BJ (cell line): ENCODE data around the gene FEV. TPM values are rescaled to one million over a fixed set of nuclear protein-coding genes. Genes with fewer than 3 reads are reported as not detected.

ENCODE experiments used
- CTCF ChIA-PET: fragments of 350-600 bp; formaldehyde crosslinking; extraction: SDS; loops from one replicate; lab custom pipeline; 2021; ENCODE audit warnings: antibody characterized with exemption, inconsistent platforms; lab: Yijun Ruan, JAX
- POLR2A ChIA-PET: fragments of 300-600 bp; sonication (Branson Sonifier 250); formaldehyde crosslinking; extraction: SDS; loops from one replicate; lab custom pipeline; 2021; ENCODE audit warnings: antibody characterized with exemption; lab: Charles Lee
- DNase-seq: peaks from one replicate; pipeline ENCODE4 v3.0.0-alpha.2; 2011; ENCODE audit warnings: low read depth
- H3K27me3 ChIP-seq: 2 replicates; pipeline ENCODE4 v1.6.0; 2011; ENCODE audit warnings: low read length; ENCODE audit not compliant: control insufficient read depth, insufficient read depth
- H3K36me3 ChIP-seq: 2 replicates; pipeline ENCODE4 v1.5.1; 2011; ENCODE audit warnings: low read length; ENCODE audit not compliant: control insufficient read depth, insufficient read depth
- H3K4me3 ChIP-seq: 2 replicates; pipeline ENCODE4 v1.5.1; 2011; ENCODE audit warnings: low read depth, mild to moderate bottlenecking, control low read depth, low read length
- CTCF ChIP-seq: IDR thresholded peaks from 2 replicates; pipeline ENCODE4 v1.5.1; 2011; ENCODE audit warnings: low read depth, mild to moderate bottlenecking, control low read depth, inconsistent platforms, low read length, moderate library complexity; ENCODE audit not compliant: insufficient read depth
- polyA plus RNA-seq: library from polyadenylated mRNA; depleted of rRNA; stranded (reverse); fragments of >200 nt; gene quantifications from 2 replicates; pipeline ENCODE4 v1.2.3, GENCODE V29; 2011

Gene FEV
- polyA plus RNA-seq, 1 experiment: not detected

GRCh38 chr2:219001100-219001576 is 16.2 kb upstream of the FEV start:
- ChIA-PET POLR2A (no interaction called here), CTCF (interaction anchor here (0.7 to 1.9 kb wide), 5 partner anchors 9 to 57 kb away, joined by 3 to 7 read pairs (median 3); no protein-coding TSS in a partner anchor)
- DNase-seq: no peak
- H3K4me3 ChIP-seq: no peak overlapping the region
- TF ChIP-seq CTCF: no peak
- H3K36me3 ChIP-seq: no peaks in the 10 kb centered on the region
- H3K27me3 ChIP-seq: peaks cover 63% of the 10 kb centered on the region

- CTCF ChIA-PET: interaction anchor here (1.9 kb wide), 1 partner anchor 18 kb away, joined by 7 read pairs; no protein-coding TSS in a partner anchor
- Histone ChIP-seq H3K4me3 (no peak overlapping the region), H3K27me3 (peaks cover 65% of the 10 kb centered on the region), H3K36me3 (no peaks in the 10 kb centered on the region)
- POLR2A ChIA-PET: no interaction called here
- DNase-seq: no peak
- TF ChIP-seq CTCF: no peak
These were observed 15.6 kb upstream of the FEV start for GRCh38 chr2:219000569-219000960.

GRCh38 chr2:218999881-219000568 is 15.0 kb upstream of the FEV start:
- peaks cover 67% of the 10 kb centered on the region for H3K27me3 ChIP-seq
- no peaks in the 10 kb centered on the region for H3K36me3 ChIP-seq
- H3K4me3 ChIP-seq: no peak overlapping the region
- DNase-seq: no peak
- POLR2A ChIA-PET: no interaction called here
- CTCF ChIA-PET: no interaction called here
- no peak for TF ChIP-seq CTCF

GRCh38 chr2:218999021-218999880 is 14.3 kb upstream of the FEV start:
- Histone ChIP-seq H3K27me3 (peaks cover 71% of the 10 kb centered on the region), H3K36me3 (no peaks in the 10 kb centered on the region), H3K4me3 (no peak overlapping the region)
- ChIA-PET POLR2A (no interaction called here), CTCF (no interaction called here)
- DNase-seq: no peak
- TF ChIP-seq CTCF: no peak

GRCh38 chr2:218998414-218999002 is 13.5 kb upstream of the FEV start:
- H3K27me3 ChIP-seq: peaks cover 71% of the 10 kb centered on the region
- no peaks in the 10 kb centered on the region for H3K36me3 ChIP-seq
- no peak overlapping the region for H3K4me3 ChIP-seq
- TF ChIP-seq CTCF: no peak
- ChIA-PET POLR2A (no interaction called here), CTCF (no interaction called here)
- no peak for DNase-seq
